ENCODE results near the gene SLC6A3.
"Not testable (repeated sequence)": the region's sequence is repeated elsewhere in the genome, so short reads cannot be mapped to it uniquely, and the experiment has no call there.

Gene SLC6A3

DNA sequence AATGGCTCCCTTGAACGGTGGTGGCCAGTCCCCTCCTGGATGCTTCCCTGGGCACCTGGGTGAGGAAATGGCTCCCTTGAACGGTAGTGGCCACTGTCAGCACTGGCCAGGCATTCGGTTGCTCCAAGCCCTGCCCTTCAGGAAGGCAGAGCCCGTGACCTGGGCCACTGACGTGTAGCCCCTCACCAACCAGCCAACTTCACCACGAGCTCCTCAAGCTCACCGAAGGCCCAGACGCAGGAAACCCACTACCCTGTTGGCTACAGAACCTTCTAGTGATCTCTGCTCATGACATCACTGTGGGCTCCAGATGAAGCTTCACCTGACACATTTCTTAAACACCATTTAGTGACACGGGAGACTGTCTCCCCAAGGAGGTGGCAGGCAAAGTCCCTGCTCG is 9.2 kb downstream of the SLC6A3 start:
- H3K9me3 Mint-ChIP-seq = peaks cover 32% of the 10 kb centered on the region
- no peaks in the 10 kb centered on the region for H3K4me1 Mint-ChIP-seq (ENCODE audit: low read depth)
- no peaks in the 10 kb centered on the region for H3K36me3 Mint-ChIP-seq (ENCODE audit: low read depth)
- no peak overlapping the region for H3K27ac Mint-ChIP-seq
- no peak overlapping the region for H3K4me3 Mint-ChIP-seq
- H3K27me3 Mint-ChIP-seq = peaks cover 16% of the 10 kb centered on the region
- intact Hi-C loops (cut with micrococcal nuclease) = no loop called here

DNA sequence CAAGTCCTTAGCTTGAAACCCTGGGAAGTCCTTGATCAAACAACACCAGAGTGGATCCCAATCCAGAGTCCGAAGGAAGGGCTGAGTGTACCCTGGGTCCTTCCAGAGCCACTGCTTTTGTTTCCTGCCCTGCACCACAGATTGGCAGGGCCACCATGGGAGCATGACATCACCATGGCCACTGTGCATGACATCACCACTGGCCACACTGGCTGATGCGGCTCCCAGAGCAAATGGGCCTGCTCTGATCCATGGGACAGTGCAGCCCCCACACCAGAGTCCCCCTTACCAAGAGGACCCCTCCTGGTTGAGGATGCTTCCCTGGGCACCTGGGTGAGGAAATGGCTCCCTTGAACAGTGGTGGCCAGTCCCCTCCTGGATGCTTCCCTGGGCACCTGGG is 9.9 kb downstream of the SLC6A3 start:
- peaks cover 32% of the 10 kb centered on the region for H3K9me3 Mint-ChIP-seq
- H3K27me3 Mint-ChIP-seq = peaks cover 14% of the 10 kb centered on the region
- H3K4me3 Mint-ChIP-seq = no peak overlapping the region
- H3K4me1 Mint-ChIP-seq (ENCODE audit: low read depth) = no peaks in the 10 kb centered on the region
- no peaks in the 10 kb centered on the region for H3K36me3 Mint-ChIP-seq (ENCODE audit: low read depth)
- H3K27ac Mint-ChIP-seq = no peak overlapping the region
- intact Hi-C loops (cut with micrococcal nuclease) = no loop called here

DNA sequence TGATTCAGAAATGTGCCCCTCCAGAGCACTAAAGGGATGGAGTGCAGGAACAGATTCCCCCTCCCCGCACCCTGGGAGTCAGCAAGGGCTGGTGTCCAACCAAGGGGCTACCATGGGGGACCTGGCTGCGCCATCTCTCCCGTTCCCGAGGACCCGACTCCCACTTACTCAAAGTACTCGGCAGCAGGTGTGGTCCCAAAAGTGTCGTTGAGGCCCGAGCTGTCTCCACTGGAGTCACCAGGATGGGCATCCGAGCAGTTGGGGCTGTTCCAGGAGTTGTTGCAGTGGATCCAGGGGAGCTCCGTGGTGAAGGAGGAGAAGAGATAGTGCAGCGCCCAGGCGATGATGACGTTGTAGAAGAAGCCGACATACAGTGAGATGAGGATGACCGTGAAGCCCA is 12.9 kb downstream of the SLC6A3 start:
- no peaks in the 10 kb centered on the region for H3K4me1 Mint-ChIP-seq (ENCODE audit: low read depth)
- H3K36me3 Mint-ChIP-seq (ENCODE audit: low read depth) = no peaks in the 10 kb centered on the region
- H3K9me3 Mint-ChIP-seq = peaks cover 56% of the 10 kb centered on the region
- peaks cover 3% of the 10 kb centered on the region for H3K27me3 Mint-ChIP-seq
- no peak overlapping the region for H3K4me3 Mint-ChIP-seq
- intact Hi-C loops (cut with micrococcal nuclease) = no loop called here
- H3K27ac Mint-ChIP-seq = no peak overlapping the region

DNA sequence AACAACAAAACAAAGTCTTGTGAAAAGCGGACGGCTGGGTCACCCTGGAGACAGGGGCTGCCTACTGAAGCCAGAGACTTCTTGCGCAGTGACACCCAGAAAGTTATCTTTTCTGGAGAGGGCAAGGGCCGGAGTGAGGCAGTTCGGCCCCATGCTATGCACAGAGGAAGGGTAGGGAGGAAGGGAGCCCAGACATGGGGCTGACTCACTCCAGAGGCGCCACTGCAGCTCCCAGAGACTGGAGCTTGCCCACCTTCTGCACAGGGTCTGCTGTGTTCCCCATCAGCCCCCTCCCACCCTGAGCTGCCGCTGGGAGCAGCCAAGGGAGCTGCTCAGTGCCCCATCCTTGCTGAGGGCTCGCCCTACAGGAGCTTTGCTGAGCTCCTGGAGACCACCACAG is 13.3 kb downstream of the SLC6A3 start:
- intact Hi-C loops (cut with micrococcal nuclease) = no loop called here
- H3K27me3 Mint-ChIP-seq = no peaks in the 10 kb centered on the region
- H3K4me3 Mint-ChIP-seq = no peak overlapping the region
- no peaks in the 10 kb centered on the region for H3K36me3 Mint-ChIP-seq (ENCODE audit: low read depth)
- no peak overlapping the region for H3K27ac Mint-ChIP-seq
- no peaks in the 10 kb centered on the region for H3K4me1 Mint-ChIP-seq (ENCODE audit: low read depth)
- H3K9me3 Mint-ChIP-seq = peaks cover 60% of the 10 kb centered on the region

DNA sequence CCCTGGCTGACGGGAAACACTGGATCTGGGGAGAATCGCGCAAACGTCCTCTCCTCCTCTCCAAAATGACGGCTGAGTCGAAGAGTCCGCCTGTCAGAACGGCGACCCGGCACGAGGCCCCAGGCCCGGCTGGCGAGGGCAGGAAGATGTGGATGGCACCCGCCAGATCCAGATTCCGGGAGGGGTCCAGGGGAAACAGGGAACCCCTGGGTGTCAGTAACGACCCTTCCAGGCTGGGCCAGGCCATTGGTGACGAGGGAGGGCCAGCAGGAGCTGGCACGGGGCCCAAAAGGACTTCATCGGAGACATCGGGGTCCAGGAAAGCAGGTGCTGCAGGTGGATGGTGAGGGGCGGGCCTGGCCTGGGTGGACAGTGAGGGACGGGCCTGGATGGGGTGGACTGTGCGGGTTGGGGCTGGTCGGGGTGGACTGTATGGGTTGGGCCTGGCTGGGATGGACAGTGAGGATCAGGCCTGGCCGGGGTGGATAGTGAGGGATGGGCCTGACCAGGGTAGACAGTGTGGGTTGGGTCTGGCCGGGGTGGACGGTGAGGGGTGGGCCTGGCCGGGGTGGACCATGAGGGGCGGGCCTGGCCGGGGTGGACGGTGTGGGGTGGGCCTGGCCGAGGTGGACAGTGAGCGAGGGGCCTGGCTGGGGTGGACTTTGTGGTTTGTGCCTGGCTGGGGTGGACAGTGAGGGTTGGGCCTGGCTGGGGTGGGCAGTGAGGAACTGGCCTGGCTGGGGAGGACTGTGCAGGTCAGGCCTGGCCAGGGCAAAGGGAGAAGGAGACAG is 14.0 kb downstream of the SLC6A3 start:
- H3K27ac Mint-ChIP-seq = no peak overlapping the region
- H3K27me3 Mint-ChIP-seq = peaks cover 2% of the 10 kb centered on the region
- H3K4me3 Mint-ChIP-seq = no peak overlapping the region
- peaks cover 67% of the 10 kb centered on the region for H3K9me3 Mint-ChIP-seq
- H3K4me1 Mint-ChIP-seq (ENCODE audit: low read depth) = no peaks in the 10 kb centered on the region
- intact Hi-C loops (cut with micrococcal nuclease) = no loop called here
- H3K36me3 Mint-ChIP-seq (ENCODE audit: low read depth) = no peaks in the 10 kb centered on the region

DNA sequence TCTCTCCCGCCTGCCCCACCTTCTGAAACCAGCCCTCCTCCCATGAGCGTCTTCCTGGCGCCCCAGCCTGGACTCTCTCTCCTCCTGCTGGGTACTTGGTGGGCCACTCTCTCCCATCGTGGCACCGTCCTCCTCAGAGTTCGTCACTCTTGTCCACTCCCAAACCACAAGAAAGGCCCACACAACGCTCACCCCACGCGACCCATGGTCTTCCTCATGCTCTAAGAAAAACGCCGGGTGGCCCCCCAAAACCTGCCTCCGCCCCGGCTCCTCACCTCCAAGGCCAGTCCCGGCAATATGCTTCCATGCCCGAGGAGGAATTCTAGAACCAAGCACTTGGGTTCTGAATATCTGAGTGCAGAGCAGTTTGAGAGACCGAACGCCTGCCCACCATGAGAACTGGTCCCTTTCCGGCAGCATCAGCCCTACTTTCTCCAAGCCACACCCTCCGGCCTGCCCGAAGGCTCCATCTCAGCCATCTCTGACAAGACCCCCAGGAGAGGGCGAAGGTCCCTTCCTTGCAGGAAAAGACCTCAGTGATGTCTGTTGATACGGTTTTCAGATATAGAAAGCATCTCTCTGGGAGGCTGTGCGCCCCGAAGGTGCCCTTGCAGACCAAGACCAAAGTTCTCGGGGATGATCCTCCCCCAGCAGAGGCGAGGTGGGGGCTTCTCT is 15.0 kb downstream of the SLC6A3 start:
- peaks cover 68% of the 10 kb centered on the region for H3K9me3 Mint-ChIP-seq
- no peak overlapping the region for H3K27ac Mint-ChIP-seq
- H3K4me3 Mint-ChIP-seq = no peak overlapping the region
- no peaks in the 10 kb centered on the region for H3K4me1 Mint-ChIP-seq (ENCODE audit: low read depth)
- no peaks in the 10 kb centered on the region for H3K36me3 Mint-ChIP-seq (ENCODE audit: low read depth)
- intact Hi-C loops (cut with micrococcal nuclease) = no loop called here
- peaks cover 2% of the 10 kb centered on the region for H3K27me3 Mint-ChIP-seq

DNA sequence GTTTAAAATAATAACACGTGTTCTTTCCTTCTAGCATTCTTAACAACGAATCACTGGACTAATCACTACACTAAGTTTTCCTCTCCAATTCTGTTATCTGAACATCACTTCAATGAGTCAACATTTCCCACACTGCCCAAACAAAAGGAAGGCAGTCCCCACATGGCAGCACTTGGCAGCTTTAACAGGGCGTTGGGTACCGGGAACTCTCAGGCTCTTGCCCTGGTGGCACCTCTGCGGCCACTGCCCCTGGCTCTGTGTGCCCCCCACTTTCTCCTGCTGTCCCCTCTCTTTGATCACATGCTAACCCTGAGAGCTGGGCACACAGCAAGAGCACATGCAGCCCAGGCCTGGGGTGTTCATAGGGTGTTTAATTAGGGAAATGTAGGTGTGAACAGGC is 15.7 kb downstream of the SLC6A3 start:
- Mint-ChIP-seq H3K27ac (no peak overlapping the region), H3K36me3 (ENCODE audit: low read depth) (no peaks in the 10 kb centered on the region), H3K4me1 (ENCODE audit: low read depth) (no peaks in the 10 kb centered on the region), H3K4me3 (no peak overlapping the region), H3K9me3 (peaks cover 68% of the 10 kb centered on the region), H3K27me3 (peaks cover 2% of the 10 kb centered on the region)
- intact Hi-C loops (cut with micrococcal nuclease) = no loop called here

DNA sequence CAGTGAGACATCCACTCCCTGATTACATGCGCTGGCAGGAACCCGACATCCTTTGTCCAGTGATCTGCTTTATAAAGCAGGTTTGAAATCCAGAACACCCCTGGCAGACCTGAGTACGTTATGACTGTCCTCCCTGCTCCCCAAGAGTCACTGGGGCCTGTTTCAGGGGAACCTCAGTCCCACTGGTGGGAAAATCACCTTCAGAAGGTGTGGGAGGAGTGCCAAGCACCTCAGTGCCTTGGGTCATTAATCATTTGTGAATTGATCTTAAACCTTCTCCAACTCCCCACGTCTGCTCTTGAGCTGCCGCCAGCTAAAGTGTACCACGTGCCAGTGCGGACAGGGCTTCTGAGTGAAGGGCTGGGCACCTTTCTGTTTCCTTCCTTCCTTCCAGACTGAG is 16.2 kb downstream of the SLC6A3 start:
- no peak overlapping the region for H3K4me3 Mint-ChIP-seq

DNA sequence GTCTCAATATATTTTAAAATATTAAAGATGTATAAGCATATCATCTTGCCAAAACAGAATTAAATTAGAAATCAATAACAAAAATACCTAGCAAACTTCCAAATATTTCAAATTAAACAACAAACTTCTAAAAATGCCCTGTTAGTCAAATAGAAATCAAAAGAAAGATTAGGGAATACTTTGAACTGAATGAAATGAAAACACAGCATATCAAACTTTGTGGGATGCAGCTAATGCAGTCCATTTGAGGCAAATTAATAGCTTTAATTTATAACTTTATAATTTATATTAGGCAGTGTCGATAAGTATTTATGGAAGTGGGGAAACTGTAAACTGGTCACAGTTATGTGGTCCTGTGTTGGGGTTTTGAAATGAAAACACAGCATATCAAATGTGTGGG is 17.1 kb downstream of the SLC6A3 start:
- Mint-ChIP-seq H3K4me3 (no peak overlapping the region), H3K9me3 (peaks cover 60% of the 10 kb centered on the region), H3K36me3 (ENCODE audit: low read depth) (no peaks in the 10 kb centered on the region), H3K27me3 (peaks cover 2% of the 10 kb centered on the region), H3K4me1 (ENCODE audit: low read depth) (no peaks in the 10 kb centered on the region), H3K27ac (no peak overlapping the region)
- intact Hi-C loops (cut with micrococcal nuclease) = no loop called here

More for the DNA sequence above, 16.2 kb downstream of the SLC6A3 start:
- no peaks in the 10 kb centered on the region for H3K4me1 Mint-ChIP-seq (ENCODE audit: low read depth)
- H3K36me3 Mint-ChIP-seq (ENCODE audit: low read depth) = no peaks in the 10 kb centered on the region
- intact Hi-C loops (cut with micrococcal nuclease) = no loop called here
- H3K9me3 Mint-ChIP-seq = peaks cover 68% of the 10 kb centered on the region
- H3K27me3 Mint-ChIP-seq = peaks cover 2% of the 10 kb centered on the region
- no peak overlapping the region for H3K27ac Mint-ChIP-seq

DNA sequence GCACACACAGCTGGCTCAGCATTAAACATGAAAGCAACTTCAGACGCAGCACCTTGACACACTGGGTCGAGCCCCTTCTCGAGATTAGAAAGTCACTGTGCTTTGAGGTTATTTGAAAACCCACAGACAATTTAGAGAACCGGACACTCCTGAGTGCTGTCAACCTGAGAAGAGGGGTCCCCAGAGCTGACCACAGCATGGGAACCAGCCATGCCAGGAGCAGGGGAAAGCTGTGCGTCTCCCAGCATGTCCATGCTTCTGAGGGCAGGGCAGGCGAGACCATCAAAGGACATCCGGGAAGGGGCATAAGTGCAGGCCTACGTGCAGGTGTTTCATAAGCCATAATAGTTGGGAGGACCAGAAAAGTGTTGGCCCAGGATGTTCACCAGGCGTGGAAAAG is 20.5 kb downstream of the SLC6A3 start:
- H3K27me3 Mint-ChIP-seq = peaks cover 2% of the 10 kb centered on the region
- no peak overlapping the region for H3K4me3 Mint-ChIP-seq
- H3K36me3 Mint-ChIP-seq (ENCODE audit: low read depth) = no peaks in the 10 kb centered on the region
- no peaks in the 10 kb centered on the region for H3K4me1 Mint-ChIP-seq (ENCODE audit: low read depth)
- H3K27ac Mint-ChIP-seq = no peak overlapping the region
- intact Hi-C loops (cut with micrococcal nuclease) = no loop called here
- H3K9me3 Mint-ChIP-seq = peaks cover 31% of the 10 kb centered on the region

DNA sequence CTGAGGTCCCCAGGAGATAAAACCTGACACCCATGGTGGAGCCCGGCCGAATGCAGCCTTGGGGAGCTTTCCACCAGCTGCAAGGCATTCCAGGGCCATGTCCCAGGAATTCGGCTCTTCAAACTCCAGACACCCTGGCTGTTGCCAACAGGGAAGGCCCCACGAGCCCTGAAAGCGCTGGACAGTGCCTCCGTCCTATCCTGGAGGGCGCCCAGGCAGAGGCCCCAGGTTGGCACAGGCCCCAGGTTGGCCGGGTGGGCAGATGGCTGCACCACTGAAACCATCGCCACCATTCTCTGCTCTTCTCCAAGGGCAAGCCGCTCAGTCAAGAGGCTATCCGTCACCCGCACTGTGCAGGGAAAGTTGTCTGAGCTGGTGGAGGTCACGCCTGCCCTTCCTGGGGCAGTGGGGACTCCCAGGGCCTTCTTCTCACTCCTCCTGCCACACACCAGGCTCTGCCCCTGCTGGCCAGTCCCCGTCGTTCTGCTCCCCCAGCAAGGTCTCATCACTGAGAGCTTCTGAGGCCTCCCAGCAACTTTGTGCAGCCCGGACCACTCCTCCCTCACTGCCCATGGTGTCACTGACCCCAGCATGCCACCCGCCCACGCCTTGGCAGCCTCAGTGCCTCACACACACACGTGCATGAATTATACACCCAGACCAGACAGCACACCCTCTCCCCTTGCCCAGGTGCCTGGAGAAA is 21.2 kb downstream of the SLC6A3 start:
- Mint-ChIP-seq H3K36me3 (ENCODE audit: low read depth) (no peaks in the 10 kb centered on the region), H3K27ac (no peak overlapping the region), H3K9me3 (peaks cover 24% of the 10 kb centered on the region), H3K4me1 (ENCODE audit: low read depth) (no peaks in the 10 kb centered on the region), H3K27me3 (peaks cover 2% of the 10 kb centered on the region), H3K4me3 (no peak overlapping the region)
- intact Hi-C loops (cut with micrococcal nuclease) = no loop called here

DNA sequence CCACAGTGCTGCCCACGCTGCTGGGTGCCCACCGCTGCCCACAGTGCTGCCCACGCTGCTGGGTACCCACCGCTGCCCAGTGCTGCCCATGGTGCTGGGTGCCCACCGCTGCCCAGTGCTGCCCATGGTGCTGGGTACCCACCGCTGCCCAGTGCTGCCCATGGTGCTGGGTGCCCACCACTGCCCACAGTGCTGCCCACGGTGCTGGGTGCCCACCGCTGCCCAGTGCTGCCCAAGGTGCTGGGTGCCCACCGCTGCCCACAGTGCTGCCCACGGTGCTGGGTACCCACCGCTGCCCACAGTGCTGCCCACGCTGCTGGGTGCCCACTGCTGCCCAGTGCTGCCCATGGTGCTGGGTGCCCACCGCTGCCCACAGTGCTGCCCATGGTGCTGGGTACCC is 22.7 kb downstream of the SLC6A3 start:
- H3K27me3 Mint-ChIP-seq; intact Hi-C loops (cut with micrococcal nuclease); H3K36me3 Mint-ChIP-seq (ENCODE audit: low read depth); H3K4me1 Mint-ChIP-seq (ENCODE audit: low read depth); H3K27ac Mint-ChIP-seq; H3K4me3 Mint-ChIP-seq: not testable (repeated sequence)
- H3K9me3 Mint-ChIP-seq = peaks cover 14% of the 10 kb centered on the region

DNA sequence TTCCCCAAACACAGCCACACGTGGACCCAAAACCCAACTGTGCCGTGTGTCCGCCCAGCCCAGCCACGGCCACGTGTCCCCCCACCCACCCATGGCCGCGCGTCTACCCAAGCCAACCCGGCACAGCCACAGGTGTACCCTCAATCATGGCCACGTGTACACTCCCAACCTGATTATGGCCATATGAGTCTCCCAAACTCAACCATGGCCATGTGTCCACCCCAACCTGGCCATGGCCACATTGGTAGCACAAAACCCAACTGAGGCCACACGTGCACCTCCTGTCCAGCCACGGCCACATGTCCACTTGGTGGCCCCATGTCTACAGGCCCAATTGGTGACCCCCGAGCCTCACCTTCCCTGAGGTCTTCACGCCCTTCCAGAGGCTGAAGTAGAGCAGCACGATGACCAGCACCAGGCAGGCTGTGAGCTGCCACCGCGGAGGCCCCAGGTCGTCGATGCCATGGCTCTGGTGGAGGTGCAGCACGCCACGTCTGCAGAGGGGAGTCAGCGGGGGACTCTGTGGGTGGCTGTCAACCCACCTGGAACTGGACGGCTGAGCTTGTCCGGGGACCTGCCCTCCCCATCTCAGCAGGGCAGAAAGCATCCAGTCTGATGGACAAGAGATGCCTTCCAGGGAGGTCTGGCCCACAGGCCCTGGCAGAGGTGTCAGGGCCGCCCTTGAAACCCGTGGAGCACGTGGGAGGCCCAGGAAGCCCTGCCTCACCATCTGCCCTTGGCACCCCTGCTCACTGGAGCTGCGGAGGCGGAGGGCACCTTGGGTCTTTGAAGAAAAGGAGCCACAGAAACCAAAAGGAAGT is 23.5 kb downstream of the SLC6A3 start:
- Mint-ChIP-seq H3K27ac (no peak overlapping the region), H3K27me3 (peaks cover 2% of the 10 kb centered on the region), H3K9me3 (peaks cover 6% of the 10 kb centered on the region), H3K4me3 (no peak overlapping the region), H3K36me3 (ENCODE audit: low read depth) (no peaks in the 10 kb centered on the region), H3K4me1 (ENCODE audit: low read depth) (no peaks in the 10 kb centered on the region)
- intact Hi-C loops (cut with micrococcal nuclease) = no loop called here
